Transverse colon (tissue), 4 donors: ENCODE data around the gene CERS1. TPM values are rescaled to one million over a fixed set of nuclear protein-coding genes. Genes with fewer than 3 reads are reported as not detected.

ENCODE experiments used
- DNase-seq: peaks from one replicate; pipeline ENCODE4 v3.0.0-alpha.2; 2019
- H3K27ac ChIP-seq, 4 donors: fragments of 200-600 bp; sonication (generic); 2 replicates each; pipeline ENCODE4 v1.5.1; 2016 to 2018; ENCODE audit warnings: inconsistent platforms in 4 of 4
- H3K27me3 ChIP-seq: fragments of 200-600 bp; sonication (generic); 2 replicates; pipeline ENCODE4 v1.5.1; 2017; ENCODE audit warnings: inconsistent platforms
- H3K36me3 ChIP-seq, 4 donors: fragments of 200-600 bp; sonication (generic); 2 replicates each; pipeline ENCODE4 v1.5.1; 2017 to 2019; ENCODE audit warnings: inconsistent platforms in 4 of 4
- H3K4me1 ChIP-seq, 4 donors: fragments of 200-600 bp; sonication (generic); 2 replicates each; pipeline ENCODE4 v1.5.1; 2017 to 2020; ENCODE audit warnings: inconsistent platforms in 4 of 4
- H3K4me3 ChIP-seq, 4 donors: fragments of 200-600 bp; sonication (generic); 1 replicate in 1 of 4; 2 replicates in 3 of 4; pipeline versions ENCODE4 v1.5.1 to v1.6.1; 2017 to 2019; ENCODE audit warnings: inconsistent platforms in 4 of 4
- H3K9me3 ChIP-seq, 2 donors: fragments of 200-600 bp; sonication (generic); 2 replicates each; pipeline ENCODE4 v1.5.1; 2017 to 2019; ENCODE audit warnings: inconsistent platforms in 2 of 2
- CTCF ChIP-seq, 5 experiments: fragments of 200-600 bp in 3 of 5; fragments of 450-650 bp in 2 of 5; sonication (generic) in 3 of 5; IDR thresholded peaks; 1 replicate in 2 of 5; 2 replicates in 3 of 5; pipeline ENCODE4 v1.5.1; 2016 to 2017; ENCODE audit warnings: antibody characterized with exemption in 5 of 5, inconsistent platforms in 3 of 5, mild to moderate bottlenecking in 2 of 5, moderate library complexity in 1 of 5
- EP300 ChIP-seq: sonication (generic); formaldehyde crosslinking; IDR thresholded peaks from one replicate; pipeline ENCODE4 v1.6.1; 2017; ENCODE audit warnings: antibody characterized with exemption, low read depth
- POLR2A ChIP-seq: fragments of 450-650 bp; IDR thresholded peaks from one replicate; pipeline ENCODE4 v1.6.1; 2016; ENCODE audit warnings: antibody characterized with exemption, mild to moderate bottlenecking, moderate library complexity
- POLR2AphosphoS5 ChIP-seq, 3 donors: sonication (generic); formaldehyde crosslinking; IDR thresholded peaks; one replicate each; pipeline ENCODE4 v1.6.1; 2016; ENCODE audit warnings: antibody characterized with exemption in 3 of 3
- WGBS, 2 donors: methylation state at CpG; one replicate each; pipeline ENCODE4 v1.1.5; 2018; ENCODE audit warnings: low coverage in 1 of 2; 5-methylcytosine and 5-hydroxymethylcytosine counted together
- in situ Hi-C, 4 donors: fragments of 200-750 bp; cut with MboI; loops; one replicate each; pipeline versions ENCODE4 v1.15.0 to v1.15.1; 2017; ENCODE audit warnings: low sequenced_read_pairs in 3 of 4, low pct_ligation_motif_present in 1 of 4, low pct_unique_long_range_greater_than_20kb in 1 of 4
- intact Hi-C: fragments of 100-400 bp; cut with DNase I; formaldehyde crosslinking; loops from one replicate; pipeline ENCODE4 v1.15.1; 2023; ENCODE audit warnings: low total_unique reads
- total RNA-seq, 4 donors: library from RNA; depleted of rRNA; stranded (reverse); fragments of >200 nt; gene quantifications; one replicate each; pipeline ENCODE4 v1.1.0, GENCODE V29; 2016

Gene CERS1
- total RNA-seq, 4 donors from 2014 or later: not detected

GRCh38 chr19:18929311-18929710 lies 33.4 kb upstream of the CERS1 start:
- intact Hi-C loops (no loop called here), in situ Hi-C loops (no loop called here)
- Histone ChIP-seq H3K4me3 (no peak overlapping the region), H3K4me1 (peaks cover 0 to 8% (median 6%) of the 10 kb centered on the region in 4 donors), H3K27ac (no peak overlapping the region), H3K27me3 (no peaks in the 10 kb centered on the region), H3K9me3 (no peaks in the 10 kb centered on the region), H3K36me3 (peaks cover 0 to 13% (median 6%) of the 10 kb centered on the region in 4 donors)
- TF ChIP-seq CTCF (IDR thresholded peaks at IDR 0.05) (no peak), POLR2A (no peak), EP300 (no peak), POLR2AphosphoS5 (IDR thresholded peaks at IDR 0.05) (no peak)
- DNase-seq: no peak
- WGBS, 2 donors: 57 to 86% methylated on average over 1 to 20 of the region's 25 CpGs

GRCh38 chr19:18928018-18928805 lies 32.3 kb upstream of the CERS1 start:
- Histone ChIP-seq H3K27me3 (no peaks in the 10 kb centered on the region), H3K4me3 (no peak overlapping the region), H3K36me3 (peaks cover 0 to 19% (median 9%) of the 10 kb centered on the region in 4 donors), H3K9me3 (no peaks in the 10 kb centered on the region), H3K4me1 (peaks cover 0 to 8% (median 6%) of the 10 kb centered on the region in 4 donors), H3K27ac (no peak overlapping the region)
- WGBS, 2 donors: 88 to 100% methylated on average over 4 to 26 of the region's 26 CpGs
- DNase-seq: no peak
- no peak for TF ChIP-seq POLR2A
- TF ChIP-seq EP300: no peak
- no peak for TF ChIP-seq POLR2AphosphoS5 (IDR thresholded peaks at IDR 0.05)
- no peak for TF ChIP-seq CTCF (IDR thresholded peaks at IDR 0.05)
- intact Hi-C loops: no loop called here
- in situ Hi-C loops: no loop called here

- Histone ChIP-seq H3K4me1 (peaks cover 7 to 13% (median 10%) of the 10 kb centered on the region in 4 donors), H3K27me3 (no peaks in the 10 kb centered on the region), H3K4me3 (no peak overlapping the region), H3K9me3 (no peaks in the 10 kb centered on the region), H3K27ac (no peak overlapping the region), H3K36me3 (peaks cover 0 to 35% (median 14%) of the 10 kb centered on the region in 4 donors)
- in situ Hi-C loops (no loop called here), intact Hi-C loops (no loop called here)
- DNase-seq: no peak
- TF ChIP-seq POLR2A: no peak
- no peak for TF ChIP-seq CTCF (IDR thresholded peaks at IDR 0.05)
- TF ChIP-seq POLR2AphosphoS5 (IDR thresholded peaks at IDR 0.05): no peak
- WGBS, 2 donors: 90 to 100% methylated on average over 3 to 15 of the region's 15 CpGs
Observed at GRCh38 chr19:18924684-18925213, 28.8 kb upstream of the CERS1 start.

- in situ Hi-C loops: no loop called here
- TF ChIP-seq POLR2A (no peak), EP300 (no peak), CTCF (IDR thresholded peaks at IDR 0.05) (no peak)
Observed at GRCh38 chr19:18922228-18922985, 26.4 kb upstream of the CERS1 start.

More at GRCh38 chr19:18922228-18922985, 26.4 kb upstream of the CERS1 start:
- Histone ChIP-seq H3K27ac (no peak overlapping the region), H3K27me3 (no peaks in the 10 kb centered on the region), H3K36me3 (peaks cover 0 to 35% (median 14%) of the 10 kb centered on the region in 4 donors), H3K4me3 (no peak overlapping the region), H3K4me1 (peaks cover 13 to 25% (median 22%) of the 10 kb centered on the region in 4 donors), H3K9me3 (no peaks in the 10 kb centered on the region)
- 91% methylated on average over 28 of the region's 29 CpGs; no CpG with 5 or more reads in 1 of the 2 donors for WGBS, 2 donors
- intact Hi-C loops: no loop called here
- no peak for DNase-seq
